ENCODE results near the gene KIF20B. TPM values are rescaled to one million over a fixed set of nuclear protein-coding genes. Genes with fewer than 3 reads are reported as not detected.

The KIF20B gene
- total and polyA plus RNA-seq, 12 donors = 0.74 to 8.5 (median 2.8) TPM

- no peak for DNase-seq
- WGBS, 2 donors = 80 to 82% methylated on average over 3 of the region's 3 CpGs
- intact Hi-C loops (cut with DNase I) = no loop called here
Observed at GRCh38 chr10:89734616-89735015, 33.2 kb downstream of the KIF20B start.

DNA sequence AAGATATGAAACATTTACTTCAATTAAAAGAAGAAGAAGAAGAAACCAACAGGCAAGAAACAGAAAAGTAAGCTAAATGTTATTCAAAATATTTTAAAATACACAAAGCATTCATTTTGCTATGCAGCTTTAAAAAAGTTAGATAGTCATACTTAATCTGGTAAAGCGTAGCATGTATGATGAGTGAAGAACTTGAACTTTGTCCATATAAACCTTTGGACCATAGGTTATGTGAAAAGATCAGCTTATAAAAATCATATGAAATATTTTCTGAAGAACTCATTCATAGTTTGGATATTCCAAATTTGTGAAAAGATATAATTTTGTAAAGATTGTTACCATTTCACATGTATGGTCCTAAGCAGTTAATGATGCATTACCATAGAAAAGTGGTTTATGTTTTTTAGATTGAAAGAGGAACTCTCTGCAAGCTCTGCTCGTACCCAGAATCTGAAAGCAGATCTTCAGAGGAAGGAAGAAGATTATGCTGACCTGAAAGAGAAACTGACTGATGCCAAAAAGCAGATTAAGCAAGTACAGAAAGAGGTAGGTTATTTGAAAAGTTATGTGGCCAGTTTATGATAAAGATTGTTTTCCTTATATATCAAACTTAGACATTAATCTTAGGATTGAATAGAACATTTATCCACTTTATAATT, 37.3 kb downstream of the KIF20B start:
- intact Hi-C loops (cut with DNase I) = no loop called here
- no peaks in the 10 kb centered on the region for H3K9me3 ChIP-seq
- 60 to 78% methylated on average over 2 of the region's 2 CpGs for WGBS, 2 donors
- TF ChIP-seq CTCF (IDR thresholded peaks at IDR 0.05) = no peak
- H3K27ac ChIP-seq = peak overlapping the region in 1 of 10 donors; percentile 51
- H3K4me3 ChIP-seq = no peak overlapping the region
- H3K36me3 ChIP-seq = peaks cover 0 to 30% (median 0%) of the 10 kb centered on the region in 9 donors
- ATAC-seq (peak in 1 of 8 donors; percentile 42), DNase-seq (no peak)
- no peaks in the 10 kb centered on the region for H3K27me3 ChIP-seq
- H3K4me1 ChIP-seq = peaks cover 0 to 13% (median 0%) of the 10 kb centered on the region in 9 donors

More at GRCh38 chr10:89734616-89735015, 33.2 kb downstream of the KIF20B start:
- no peak for ATAC-seq
- no peaks in the 10 kb centered on the region for H3K9me3 ChIP-seq
- no peak for TF ChIP-seq CTCF (IDR thresholded peaks at IDR 0.05)
- H3K4me3 ChIP-seq = no peak overlapping the region
- H3K4me1 ChIP-seq = peaks cover 0 to 12% (median 0%) of the 10 kb centered on the region in 9 donors
- peaks cover 0 to 53% (median 0%) of the 10 kb centered on the region in 9 donors for H3K36me3 ChIP-seq
- no peaks in the 10 kb centered on the region for H3K27me3 ChIP-seq
- H3K27ac ChIP-seq = no peak overlapping the region

DNA sequence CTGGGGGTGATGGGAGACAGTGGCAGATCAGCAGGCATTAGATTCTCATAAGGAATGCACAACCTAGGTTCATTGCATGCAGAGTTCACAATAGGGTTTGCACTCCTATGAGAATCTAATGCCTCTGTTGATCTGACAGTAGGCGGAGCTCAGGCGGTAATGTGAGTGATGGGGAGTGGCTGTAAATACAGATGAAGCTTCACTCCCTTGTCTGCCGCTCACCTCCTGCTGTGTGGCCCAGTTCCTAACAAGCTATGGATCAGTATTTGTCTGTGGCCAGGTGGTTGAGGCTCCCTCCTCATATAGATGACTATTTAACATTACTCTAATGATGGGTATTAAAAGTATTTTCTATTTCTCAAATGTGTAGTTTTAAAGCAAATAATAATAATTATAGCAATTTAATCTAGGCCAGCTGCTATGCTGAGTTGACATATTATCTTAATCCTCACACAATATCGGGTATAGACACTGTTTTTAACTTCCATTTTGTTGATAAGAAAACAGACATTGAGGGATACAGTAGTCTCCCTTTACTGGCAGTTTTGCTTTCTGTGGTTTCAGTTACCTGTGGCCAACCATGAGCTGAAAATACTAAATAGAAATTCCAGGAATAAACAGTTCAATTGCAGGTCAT, 39.9 kb downstream of the KIF20B start:
- H3K9me3 ChIP-seq = no peaks in the 10 kb centered on the region
- peaks cover 0 to 13% (median 0%) of the 10 kb centered on the region in 9 donors for H3K4me1 ChIP-seq
- WGBS, 2 donors = 94 to 95% methylated on average over 4 of the region's 4 CpGs
- intact Hi-C loops (cut with DNase I) = no loop called here
- H3K36me3 ChIP-seq = peaks cover 0 to 47% (median 0%) of the 10 kb centered on the region in 9 donors
- no peak overlapping the region for H3K4me3 ChIP-seq
- DNase-seq = no peak
- TF ChIP-seq CTCF (IDR thresholded peaks at IDR 0.05) = no peak
- no peak for ATAC-seq
- H3K27me3 ChIP-seq = no peaks in the 10 kb centered on the region
- H3K27ac ChIP-seq = no peak overlapping the region

- H3K27me3 ChIP-seq = no peaks in the 10 kb centered on the region
- H3K9me3 ChIP-seq = no peaks in the 10 kb centered on the region
Observed at GRCh38 chr10:89744026-89744425, 42.6 kb downstream of the KIF20B start.

More at GRCh38 chr10:89744026-89744425, 42.6 kb downstream of the KIF20B start:
- TF ChIP-seq CTCF (IDR thresholded peaks at IDR 0.05) = no peak
- WGBS, 2 donors = 97 to 98% methylated on average over 1 of the region's 1 CpG
- H3K4me3 ChIP-seq = no peak overlapping the region
- peaks cover 0 to 7% (median 0%) of the 10 kb centered on the region in 9 donors for H3K4me1 ChIP-seq
- intact Hi-C loops (cut with DNase I) = no loop called here
- H3K36me3 ChIP-seq = peaks cover 0 to 34% (median 0%) of the 10 kb centered on the region in 9 donors
- no peak for ATAC-seq
- H3K27ac ChIP-seq = no peak overlapping the region
- no peak for DNase-seq
